Tibial nerve (tissue), 4 donors: ENCODE results near the gene PEA15.

ENCODE experiments used
- CTCF ChIP-seq, 5 experiments: fragments of 200-600 bp in 3 of 5; fragments of 450-650 bp in 2 of 5; sonication (generic) in 3 of 5; IDR thresholded peaks; one replicate each; pipeline ENCODE4 v1.5.1; 2016 to 2019; ENCODE audit warnings: antibody characterized with exemption in 5 of 5, mild to moderate bottlenecking in 3 of 5, moderate library complexity in 2 of 5
- EP300 ChIP-seq, 2 donors: sonication (generic); formaldehyde crosslinking; IDR thresholded peaks; one replicate each; pipeline ENCODE4 v1.6.1; 2017; ENCODE audit warnings: antibody characterized with exemption in 2 of 2, mild to moderate bottlenecking in 1 of 2
- POLR2A ChIP-seq, 2 donors: fragments of 450-650 bp; IDR thresholded peaks; one replicate each; pipeline ENCODE4 v1.6.1; 2017; ENCODE audit warnings: antibody characterized with exemption in 2 of 2, mild to moderate bottlenecking in 2 of 2, moderate library complexity in 2 of 2

GRCh38 chr1:160211046-160211790 lies 6.0 kb downstream of the PEA15 start:
- TF ChIP-seq POLR2A (IDR thresholded peaks at IDR 0.05): no peak
- TF ChIP-seq CTCF (IDR thresholded peaks at IDR 0.05): no peak
- no peak for TF ChIP-seq EP300 (IDR thresholded peaks at IDR 0.05)
